ENCODE results near the gene RNF213. TPM values are rescaled to one million over a fixed set of nuclear protein-coding genes. Genes with fewer than 3 reads are reported as not detected.

Gene RNF213
- 21.7 TPM for polyA plus RNA-seq (2013, experiment 1 of 2)
- polyA plus RNA-seq (2013, experiment 2 of 2) = 18.9 TPM

- Histone ChIP-seq H3K14ac (ENCODE audit: low read length in 2 of 2) (peak within 1 kb of the TSS; percentile 79 to 95), H3K4me1 (ENCODE audit: control insufficient read depth, insufficient read depth, low read depth, low read length) (peaks cover 37% of the 10 kb centered on the region), H2AK5ac (ENCODE audit: low read length, severe bottlenecking) (peak within 1 kb of the TSS; percentile 64), H2AFZ (ENCODE audit: low read depth, low read length) (no peak within 1 kb of the TSS), H3K9ac (ENCODE audit: low read length) (peak within 1 kb of the TSS; percentile 95), H2BK5ac (ENCODE audit: low read depth, low read length, poor library complexity, severe bottlenecking) (peak within 1 kb of the TSS; percentile 92), H3K27ac (ENCODE audit: low read length, poor library complexity, severe bottlenecking) (peak within 1 kb of the TSS; percentile 70), H3K4me3 (ENCODE audit: insufficient read depth in 1 of 2, low read depth in 1 of 2, low read length in 2 of 2) (peak within 1 kb of the TSS; percentile 82 to 88), H3K79me1 (replicated peaks; ENCODE audit: low read length, poor library complexity, severe bottlenecking) (peaks cover 22% of the 10 kb centered on the region), H3K4ac (ENCODE audit: low read depth in 1 of 2, low read length in 2 of 2) (peak within 1 kb of the TSS; percentile 94 to 97), H4K8ac (ENCODE audit: low read length) (peak within 1 kb of the TSS; percentile 95), H2BK120ac (ENCODE audit: low read depth, low read length) (peak within 1 kb of the TSS; percentile 97), H3K4me2 (ENCODE audit: low read length, poor library complexity, severe bottlenecking) (peak within 1 kb of the TSS; percentile 88), H3K18ac (ENCODE audit: low read depth in 1 of 2, low read length in 2 of 2) (peak within 1 kb of the TSS; percentile 76 to 99), H3K27me3 (ENCODE audit: control insufficient read depth in 1 of 2, insufficient read depth in 1 of 2, low read length in 2 of 2) (no peaks in the 10 kb centered on the region), H3K9me3 (ENCODE audit: control insufficient read depth, low read length) (no peaks in the 10 kb centered on the region), H3K23ac (ENCODE audit: low read length in 2 of 2) (peak within 1 kb of the TSS; percentile 23 to 66), H2BK15ac (ENCODE audit: low read depth, poor library complexity, severe bottlenecking) (peak within 1 kb of the TSS; percentile 74), H4K91ac (ENCODE audit: low read length) (peak within 1 kb of the TSS; percentile 92), H3K36me3 (ENCODE audit: control insufficient read depth in 1 of 2, insufficient read depth in 2 of 2, low read depth in 1 of 2, low read length in 2 of 2) (peaks cover 11 to 13% of the 10 kb centered on the region in 2 experiments), H2BK12ac (ENCODE audit: low read length in 2 of 2) (peak within 1 kb of the TSS in 1 of 2 experiments; percentile 23)
- peak; percentile 40 for DNase-seq
- WGBS = 3% methylated on average over 6 of the region's 54 CpGs
Measured at GRCh38 chr17:80260791-80261158, at the start of gene RNF213. RNF213 (plus strand) TSS chr17:80260852; CDS start chr17:80263682, 2,830 bp downstream.

DNA sequence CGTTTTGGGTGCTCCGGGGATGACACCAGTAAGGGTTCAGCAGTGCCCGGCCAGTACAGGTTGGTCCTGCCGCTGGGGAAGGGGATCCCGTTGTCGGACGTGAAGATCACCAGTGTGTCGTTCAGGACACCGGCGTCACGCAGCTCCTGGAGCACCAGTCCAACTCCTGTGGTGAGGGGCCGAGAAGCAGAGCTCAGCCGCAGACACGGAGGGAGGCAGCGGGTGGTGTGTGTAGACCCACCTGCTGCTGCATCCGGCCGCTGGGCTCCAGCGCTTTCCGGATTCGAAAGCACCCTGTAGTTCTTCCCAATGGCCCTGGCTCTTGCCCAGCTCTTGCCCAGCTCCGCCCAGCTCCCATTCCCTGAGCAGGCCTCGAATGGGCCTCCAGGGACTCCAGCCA is 48.5 kb upstream of the RNF213 start:
- Histone ChIP-seq H2BK15ac (ENCODE audit: low read depth, poor library complexity, severe bottlenecking) (no peak overlapping the region), H4K8ac (ENCODE audit: low read length) (no peak overlapping the region), H3K14ac (ENCODE audit: low read length in 2 of 2) (no peak overlapping the region), H3K4me3 (ENCODE audit: insufficient read depth in 1 of 2, low read depth in 1 of 2, low read length in 2 of 2) (no peak overlapping the region), H3K27me3 (ENCODE audit: control insufficient read depth in 1 of 2, insufficient read depth in 1 of 2, low read length in 2 of 2) (no peaks in the 10 kb centered on the region), H2AFZ (ENCODE audit: low read depth, low read length) (no peak overlapping the region), H3K4me1 (ENCODE audit: control insufficient read depth, insufficient read depth, low read depth, low read length) (peaks cover 1% of the 10 kb centered on the region), H2BK5ac (ENCODE audit: low read depth, low read length, poor library complexity, severe bottlenecking) (no peak overlapping the region), H2BK120ac (ENCODE audit: low read depth, low read length) (no peak overlapping the region), H3K27ac (ENCODE audit: low read length, poor library complexity, severe bottlenecking) (no peak overlapping the region), H4K91ac (ENCODE audit: low read length) (no peak overlapping the region), H3K79me1 (replicated peaks; ENCODE audit: low read length, poor library complexity, severe bottlenecking) (peaks cover 11% of the 10 kb centered on the region), H3K9me3 (ENCODE audit: control insufficient read depth, low read length) (no peaks in the 10 kb centered on the region), H2AK5ac (ENCODE audit: low read length, severe bottlenecking) (no peak overlapping the region), H3K36me3 (ENCODE audit: control insufficient read depth in 1 of 2, insufficient read depth in 2 of 2, low read depth in 1 of 2, low read length in 2 of 2) (peaks cover 85 to 88% of the 10 kb centered on the region in 2 experiments), H3K9ac (ENCODE audit: low read length) (no peak overlapping the region), H2BK12ac (ENCODE audit: low read length in 2 of 2) (no peak overlapping the region), H3K23ac (ENCODE audit: low read length in 2 of 2) (no peak overlapping the region), H3K4me2 (ENCODE audit: low read length, poor library complexity, severe bottlenecking) (no peak overlapping the region), H3K18ac (ENCODE audit: low read depth in 1 of 2, low read length in 2 of 2) (no peak overlapping the region), H3K4ac (ENCODE audit: low read depth in 1 of 2, low read length in 2 of 2) (no peak overlapping the region)
- WGBS = 95% methylated on average over 22 of the region's 22 CpGs
- no peak for DNase-seq

GRCh38 chr17:80212511-80212910 is 48.1 kb upstream of the RNF213 start:
- H3K14ac ChIP-seq (ENCODE audit: low read length in 2 of 2) = no peak overlapping the region
- no peak overlapping the region for H4K91ac ChIP-seq (ENCODE audit: low read length)
- no peak overlapping the region for H2AFZ ChIP-seq (ENCODE audit: low read depth, low read length)
- no peak overlapping the region for H2BK5ac ChIP-seq (ENCODE audit: low read depth, low read length, poor library complexity, severe bottlenecking)
- no peak overlapping the region for H3K4ac ChIP-seq (ENCODE audit: low read depth in 1 of 2, low read length in 2 of 2)
- H2BK120ac ChIP-seq (ENCODE audit: low read depth, low read length) = no peak overlapping the region
- no peak overlapping the region for H2BK12ac ChIP-seq (ENCODE audit: low read length in 2 of 2)
- no peak overlapping the region for H2BK15ac ChIP-seq (ENCODE audit: low read depth, poor library complexity, severe bottlenecking)
- no peak overlapping the region for H3K18ac ChIP-seq (ENCODE audit: low read depth in 1 of 2, low read length in 2 of 2)
- WGBS = 96% methylated on average over 12 of the region's 12 CpGs
- H3K9me3 ChIP-seq (ENCODE audit: control insufficient read depth, low read length) = no peaks in the 10 kb centered on the region
- H3K9ac ChIP-seq (ENCODE audit: low read length) = no peak overlapping the region
- H3K23ac ChIP-seq (ENCODE audit: low read length in 2 of 2) = no peak overlapping the region
- H3K79me1 ChIP-seq (replicated peaks; ENCODE audit: low read length, poor library complexity, severe bottlenecking) = peaks cover 12% of the 10 kb centered on the region
- H3K4me1 ChIP-seq (ENCODE audit: control insufficient read depth, insufficient read depth, low read depth, low read length) = peaks cover 2% of the 10 kb centered on the region
- H3K4me3 ChIP-seq (ENCODE audit: insufficient read depth in 1 of 2, low read depth in 1 of 2, low read length in 2 of 2) = no peak overlapping the region
- no peak overlapping the region for H3K27ac ChIP-seq (ENCODE audit: low read length, poor library complexity, severe bottlenecking)
- H3K4me2 ChIP-seq (ENCODE audit: low read length, poor library complexity, severe bottlenecking) = no peak overlapping the region
- no peak overlapping the region for H4K8ac ChIP-seq (ENCODE audit: low read length)
- no peak for DNase-seq
- no peaks in the 10 kb centered on the region for H3K27me3 ChIP-seq (ENCODE audit: control insufficient read depth in 1 of 2, insufficient read depth in 1 of 2, low read length in 2 of 2)
- no peak overlapping the region for H2AK5ac ChIP-seq (ENCODE audit: low read length, severe bottlenecking)
- H3K36me3 ChIP-seq (ENCODE audit: control insufficient read depth in 1 of 2, insufficient read depth in 2 of 2, low read depth in 1 of 2, low read length in 2 of 2) = peaks cover 89 to 92% of the 10 kb centered on the region in 2 experiments

- no peak overlapping the region for H2AFZ ChIP-seq (ENCODE audit: low read depth, low read length)
- no peak overlapping the region for H2BK12ac ChIP-seq (ENCODE audit: low read length in 2 of 2)
- peaks cover 94 to 95% of the 10 kb centered on the region in 2 experiments for H3K36me3 ChIP-seq (ENCODE audit: control insufficient read depth in 1 of 2, insufficient read depth in 2 of 2, low read depth in 1 of 2, low read length in 2 of 2)
- peak overlapping the region; percentile 48 for H4K91ac ChIP-seq (ENCODE audit: low read length)
- no peaks in the 10 kb centered on the region for H3K9me3 ChIP-seq (ENCODE audit: control insufficient read depth, low read length)
- no peak overlapping the region for H4K8ac ChIP-seq (ENCODE audit: low read length)
- DNase-seq = no peak
- H2BK15ac ChIP-seq (ENCODE audit: low read depth, poor library complexity, severe bottlenecking) = no peak overlapping the region
- no peak overlapping the region for H3K23ac ChIP-seq (ENCODE audit: low read length in 2 of 2)
- no peak overlapping the region for H3K27ac ChIP-seq (ENCODE audit: low read length, poor library complexity, severe bottlenecking)
- H3K4me1 ChIP-seq (ENCODE audit: control insufficient read depth, insufficient read depth, low read depth, low read length) = peaks cover 5% of the 10 kb centered on the region
- H3K79me1 ChIP-seq (replicated peaks; ENCODE audit: low read length, poor library complexity, severe bottlenecking) = peaks cover 17% of the 10 kb centered on the region
- no peak overlapping the region for H3K4me3 ChIP-seq (ENCODE audit: insufficient read depth in 1 of 2, low read depth in 1 of 2, low read length in 2 of 2)
- H3K18ac ChIP-seq (ENCODE audit: low read depth in 1 of 2, low read length in 2 of 2) = no peak overlapping the region
- no peaks in the 10 kb centered on the region for H3K27me3 ChIP-seq (ENCODE audit: control insufficient read depth in 1 of 2, insufficient read depth in 1 of 2, low read length in 2 of 2)
- no peak overlapping the region for H3K4ac ChIP-seq (ENCODE audit: low read depth in 1 of 2, low read length in 2 of 2)
- no peak overlapping the region for H3K4me2 ChIP-seq (ENCODE audit: low read length, poor library complexity, severe bottlenecking)
- H2AK5ac ChIP-seq (ENCODE audit: low read length, severe bottlenecking) = no peak overlapping the region
- WGBS = 93% methylated on average over 19 of the region's 19 CpGs
- no peak overlapping the region for H2BK120ac ChIP-seq (ENCODE audit: low read depth, low read length)
- H3K14ac ChIP-seq (ENCODE audit: low read length in 2 of 2) = no peak overlapping the region
- no peak overlapping the region for H2BK5ac ChIP-seq (ENCODE audit: low read depth, low read length, poor library complexity, severe bottlenecking)
- H3K9ac ChIP-seq (ENCODE audit: low read length) = no peak overlapping the region
Measured at GRCh38 chr17:80212962-80213642, 47.5 kb upstream of the RNF213 start.
